T-helper 9 cell (primary cell): Measurements from ENCODE around the gene CD22.
"Not testable (repeated sequence)": the region's sequence is repeated elsewhere in the genome, so short reads cannot be mapped to it uniquely, and the experiment has no call there.

Experiments
- DNase-seq: peaks from one replicate; pipeline ENCODE4 v3.0.0-alpha.2; 2020

The CD22 gene

DNA sequence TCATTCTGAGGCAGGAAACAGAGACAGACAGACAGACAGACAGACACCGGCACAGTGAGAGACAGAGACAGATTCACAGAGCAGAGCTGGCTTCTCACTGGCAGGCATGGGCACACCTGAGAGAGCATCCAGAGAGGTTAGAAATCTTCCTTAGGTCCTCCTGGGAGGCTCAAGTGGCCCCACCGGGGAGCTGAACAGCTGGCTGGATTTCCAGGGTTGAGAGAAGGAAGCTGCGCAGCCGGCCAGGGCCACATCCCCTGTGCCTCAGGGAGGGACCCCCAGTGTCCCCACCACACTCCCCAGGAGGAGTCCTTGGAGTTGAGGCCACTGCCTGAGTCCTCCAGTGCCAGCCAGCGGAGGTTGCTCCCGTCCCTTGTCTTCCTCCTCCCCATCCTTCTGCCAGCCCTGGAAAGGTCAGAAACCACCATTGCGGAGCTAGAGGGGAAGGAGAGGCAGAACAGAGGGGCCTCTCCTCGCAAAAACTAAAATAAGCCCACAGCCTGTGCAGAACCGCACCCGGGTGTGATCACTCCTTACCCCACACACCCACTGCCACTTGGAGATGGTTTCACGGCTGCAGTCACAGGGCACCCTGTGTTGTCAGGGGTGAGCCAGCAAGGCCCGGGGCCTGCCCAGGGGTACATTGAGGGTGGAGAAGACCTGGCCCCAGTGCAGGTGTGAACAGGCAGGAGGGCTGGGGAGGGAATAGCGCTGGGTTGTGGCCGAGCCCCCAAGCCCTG, 33.4 kb downstream of the CD22 start:
- no peak for DNase-seq

- DNase-seq, result no peak
Observed at GRCh38 chr19:35363001-35363590, 34.1 kb downstream of the CD22 start.

GRCh38 chr19:35363711-35364425, 34.9 kb downstream of the CD22 start:
- DNase-seq, result no peak

- DNase-seq, result no peak
Observed at GRCh38 chr19:35365303-35365702, 36.3 kb downstream of the CD22 start.

DNA sequence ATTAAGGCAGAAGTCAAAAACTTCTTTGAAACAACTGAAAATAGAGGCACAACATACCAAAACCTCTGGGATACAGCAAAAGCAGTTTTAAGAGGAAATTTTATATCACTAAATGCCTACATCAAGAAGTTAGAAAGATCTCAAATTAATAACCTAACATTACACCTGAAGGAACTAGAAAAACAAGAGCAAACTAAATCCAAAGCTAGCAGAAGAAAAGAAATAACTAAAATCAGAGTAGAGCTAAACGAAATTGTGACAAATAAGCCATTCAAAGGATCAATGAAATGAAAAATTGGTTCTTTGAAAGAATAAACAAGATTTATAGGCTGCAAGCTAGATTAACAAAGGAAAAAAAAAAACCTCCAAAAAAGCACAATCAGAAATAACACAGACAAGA, 39.4 kb downstream of the CD22 start:
- DNase-seq, result no peak

DNA sequence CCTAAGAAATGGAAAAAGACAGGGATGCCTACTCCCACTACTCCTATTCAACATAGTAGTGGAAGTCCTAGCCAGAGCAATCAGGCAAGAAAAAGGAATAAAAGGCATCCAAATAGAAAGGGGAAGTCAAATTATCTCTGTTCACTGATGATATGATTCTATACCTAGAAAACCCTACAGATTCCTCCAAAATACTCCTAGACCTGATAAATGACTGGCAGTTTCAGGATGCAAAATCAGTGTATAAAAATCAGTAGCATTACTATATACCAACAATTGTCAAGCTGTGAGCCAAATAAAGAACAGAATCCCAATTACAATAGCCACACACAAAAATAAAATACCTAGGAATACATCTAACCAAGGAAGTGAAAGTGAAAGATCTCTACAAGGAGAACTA, 40.5 kb downstream of the CD22 start:
- no peak for DNase-seq

GRCh38 chr19:35370722-35371121, 41.7 kb downstream of the CD22 start, which contains the start of gene GPR42:
GPR42 (plus strand) TSS chr19:35371068; CDS start chr19:35371360, 292 bp downstream.
- DNase-seq, result no peak

GRCh38 chr19:35373492-35373891, 44.5 kb downstream of the CD22 start:
- DNase-seq, result no peak

DNA sequence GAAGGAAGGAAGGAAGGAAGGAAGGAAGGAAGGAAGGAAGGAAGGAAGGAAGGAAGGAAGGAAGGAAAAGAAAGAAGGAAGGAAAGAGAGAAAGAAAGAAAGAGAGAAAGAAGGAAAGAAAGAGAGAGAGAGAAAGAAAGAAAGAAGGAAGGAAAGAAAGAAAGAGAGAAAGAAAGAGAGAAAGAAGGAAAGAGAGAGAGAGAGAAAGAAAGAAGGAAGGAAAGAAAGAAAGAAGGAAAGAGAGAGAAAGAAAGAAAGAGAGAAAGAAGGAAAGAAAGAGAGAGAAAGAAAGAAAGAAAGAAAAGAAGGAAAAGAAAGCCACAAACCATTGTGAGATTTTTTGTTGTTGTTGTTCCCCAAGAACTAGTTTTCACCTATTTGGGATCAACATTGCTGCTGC, 45.0 kb downstream of the CD22 start:
- not testable (repeated sequence) for DNase-seq

GRCh38 chr19:35375505-35376307, 46.7 kb downstream of the CD22 start:
- DNase-seq, result no peak

- no peak for DNase-seq
Observed at GRCh38 chr19:35377656-35378055, 48.7 kb downstream of the CD22 start.

GRCh38 chr19:35378356-35378755, 49.4 kb downstream of the CD22 start:
- DNase-seq, result no peak

DNA sequence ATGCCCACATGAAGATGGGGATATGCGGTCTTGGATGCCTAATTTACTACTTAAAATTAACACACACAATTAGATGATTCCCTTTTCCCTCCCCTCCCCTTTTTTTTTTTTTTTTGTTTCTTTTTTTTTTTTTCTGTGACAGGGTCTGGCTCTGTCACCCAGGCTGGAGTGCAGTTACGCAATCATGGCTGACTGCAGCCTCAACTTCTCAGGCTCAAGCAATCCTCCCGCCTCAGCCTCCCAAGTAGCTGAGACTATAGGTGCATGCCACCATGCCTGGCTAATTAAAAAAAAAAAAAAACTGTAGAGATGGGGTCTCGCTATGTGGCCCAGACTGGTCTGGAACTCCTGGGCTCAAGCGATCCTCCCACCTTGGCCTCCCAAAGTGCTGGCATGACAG, 50.6 kb downstream of the CD22 start:
- DNase-seq, result not testable (repeated sequence)

GRCh38 chr19:35379992-35380391, 51.0 kb downstream of the CD22 start:
- no peak for DNase-seq

DNA sequence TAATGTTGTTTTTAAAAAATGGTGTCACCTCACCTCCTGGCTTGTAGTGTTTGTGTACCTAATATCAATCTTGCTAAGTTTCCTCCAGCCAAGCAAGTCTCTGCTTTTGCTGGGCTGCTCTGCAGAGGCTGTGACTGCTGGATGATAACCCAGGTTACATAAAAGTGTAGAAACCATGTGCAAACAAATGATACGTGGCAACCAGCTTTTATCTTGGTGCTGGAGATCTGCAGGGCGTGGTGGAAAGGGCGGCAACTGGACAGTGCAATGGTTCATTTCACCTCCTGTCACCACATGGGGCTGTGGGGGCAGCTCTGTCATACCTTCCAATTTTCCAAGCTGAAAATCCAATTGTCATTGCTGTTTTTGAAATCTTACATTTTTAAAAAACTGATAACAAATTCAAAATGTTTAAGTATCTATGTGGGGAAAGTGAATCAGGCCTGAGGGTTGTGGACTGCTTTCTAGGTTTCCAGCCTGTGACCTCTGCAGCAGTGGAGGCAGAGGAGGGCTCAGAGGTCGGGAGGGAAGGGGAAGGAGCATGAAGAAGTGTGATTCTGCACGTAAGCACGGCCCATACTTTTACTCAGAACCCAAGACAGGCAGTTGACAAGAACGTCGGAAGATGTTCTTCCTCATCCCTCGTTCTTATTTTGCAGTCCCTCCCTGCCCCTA, 51.6 kb downstream of the CD22 start:
- no peak for DNase-seq

DNA sequence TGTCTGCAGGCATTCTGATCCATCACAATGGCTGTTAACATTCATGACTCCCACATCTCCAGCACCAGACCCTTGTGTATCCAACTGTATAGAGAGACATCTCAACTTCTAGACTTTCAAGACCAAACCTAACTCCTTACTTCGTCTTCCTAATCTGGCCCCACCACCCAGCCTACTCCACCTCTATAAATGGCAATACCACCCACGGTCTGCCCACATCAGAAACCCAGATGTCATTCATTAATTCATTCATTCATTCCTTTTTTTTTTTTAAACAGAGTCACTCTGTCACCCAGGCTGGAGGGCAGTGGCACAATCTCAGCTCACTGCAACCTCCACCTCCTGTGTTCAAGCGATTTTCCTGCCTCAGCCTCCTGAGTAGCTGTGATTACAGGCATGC, 52.3 kb downstream of the CD22 start:
- DNase-seq, result no peak

GRCh38 chr19:35381926-35382325, 52.9 kb downstream of the CD22 start:
- DNase-seq, result no peak

DNA sequence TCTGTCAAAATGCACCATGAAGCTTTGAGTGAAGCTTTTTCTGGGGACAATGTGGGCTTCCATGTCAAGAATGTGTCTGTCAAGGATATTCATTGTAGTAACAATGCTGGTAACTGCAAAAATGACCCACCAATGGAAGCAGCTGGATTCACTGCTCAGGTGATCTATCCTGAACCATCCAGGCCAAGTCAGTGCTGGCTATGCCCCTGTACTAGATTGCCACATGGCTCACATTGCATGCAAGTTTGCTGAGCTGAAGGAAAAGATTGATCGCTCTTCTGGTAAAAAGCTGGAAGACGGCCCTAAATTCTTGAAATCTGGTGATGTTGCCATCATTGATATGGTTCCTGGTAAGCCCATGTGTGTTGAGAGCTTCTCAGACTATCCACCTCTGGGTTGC, 54.5 kb downstream of the CD22 start:
- no peak for DNase-seq

GRCh38 chr19:35388277-35389054, 59.5 kb downstream of the CD22 start:
- no peak for DNase-seq

- no peak for DNase-seq
Observed at GRCh38 chr19:35389192-35389861, 60.3 kb downstream of the CD22 start.
